Cardiac muscle cell (in vitro differentiated cells and primary cell): ENCODE results near the gene ARL15. TPM values are rescaled to one million over a fixed set of nuclear protein-coding genes. Genes with fewer than 3 reads are reported as not detected.

Experiments used
- DNase-seq, 2 donors: peaks; one replicate each; pipeline versions ENCODE4 v3.0.0 to v3.0.0-alpha.2; 2010 to 2017; ENCODE audit warnings: low read depth in 1 of 2, low spot score in 1 of 2
- H3K27ac ChIP-seq: fragments of 200-600 bp; sonication (generic); 2 replicates; pipeline ENCODE4 v1.5.1; 2016
- H3K27me3 ChIP-seq: fragments of 200-600 bp; sonication (generic); 2 replicates; pipeline ENCODE4 v1.6.0; 2016; ENCODE audit warnings: control low read depth
- H3K36me3 ChIP-seq: fragments of 200-600 bp; sonication (generic); 2 replicates; pipeline ENCODE4 v1.5.1; 2016; ENCODE audit warnings: control low read depth
- H3K4me1 ChIP-seq: fragments of 200-600 bp; sonication (generic); 2 replicates; pipeline ENCODE4 v1.8.1; 2017; ENCODE audit warnings: low read depth, mild to moderate bottlenecking, mixed run types
- H3K4me3 ChIP-seq: fragments of 200-600 bp; sonication (generic); 2 replicates; pipeline ENCODE4 v1.5.1; 2016; ENCODE audit warnings: mild to moderate bottlenecking
- H3K9me3 ChIP-seq: fragments of 200-600 bp; sonication (generic); 2 replicates; pipeline ENCODE4 v1.5.1; 2017; ENCODE audit warnings: low read depth, mild to moderate bottlenecking, control low read depth
- CTCF ChIP-seq: IDR thresholded peaks from 2 replicates; pipeline ENCODE4 v1.5.1; 2012; ENCODE audit warnings: low read depth, mild to moderate bottlenecking, low read length
- polyA plus RNA-seq: library from polyadenylated mRNA; unstranded; fragments of >200 nt; fragmentation: Nextera tagmentation; extraction: Ambion mirVana; gene quantifications from 2 replicates; pipeline ENCODE4 v1.2.1, GENCODE V29; 2016
- total RNA-seq: library from RNA; depleted of rRNA; stranded (reverse); fragments of >200 nt; gene quantifications from 2 replicates; pipeline ENCODE4 v1.2.3, GENCODE V29; 2016

Gene ARL15
- total and polyA plus RNA-seq, 2 experiments from 2014 or later, result 23.2 to 27.4 TPM

GRCh38 chr5:53996008-53996407 is 314.4 kb downstream of the ARL15 start:
- H3K27me3 ChIP-seq, result no peaks in the 10 kb centered on the region
- H3K4me1 ChIP-seq, result peaks cover 21% of the 10 kb centered on the region
- H3K27ac ChIP-seq, result no peak overlapping the region
- DNase-seq, result no peak
- no peaks in the 10 kb centered on the region for H3K36me3 ChIP-seq
- no peak for TF ChIP-seq CTCF
- H3K4me3 ChIP-seq, result no peak overlapping the region
- no peaks in the 10 kb centered on the region for H3K9me3 ChIP-seq

- peak in 1 of 2 donors; percentile 79 for DNase-seq
- peaks cover 17% of the 10 kb centered on the region for H3K4me1 ChIP-seq
- no peak for TF ChIP-seq CTCF
- no peak overlapping the region for H3K4me3 ChIP-seq
- H3K27me3 ChIP-seq, result no peaks in the 10 kb centered on the region
- H3K27ac ChIP-seq, result no peak overlapping the region
- no peaks in the 10 kb centered on the region for H3K36me3 ChIP-seq
- H3K9me3 ChIP-seq, result no peaks in the 10 kb centered on the region
Observed at GRCh38 chr5:53994148-53994547, 316.2 kb downstream of the ARL15 start.

GRCh38 chr5:53991942-53992341 is 318.4 kb downstream of the ARL15 start:
- TF ChIP-seq CTCF, result peak; percentile 52
- Histone ChIP-seq H3K27me3 (no peaks in the 10 kb centered on the region), H3K36me3 (no peaks in the 10 kb centered on the region), H3K4me1 (no peaks in the 10 kb centered on the region), H3K27ac (no peak overlapping the region), H3K4me3 (no peak overlapping the region), H3K9me3 (no peaks in the 10 kb centered on the region)
- peak in 1 of 2 donors; percentile 58 for DNase-seq

- Histone ChIP-seq H3K36me3 (no peaks in the 10 kb centered on the region), H3K27me3 (no peaks in the 10 kb centered on the region), H3K27ac (no peak overlapping the region), H3K9me3 (no peaks in the 10 kb centered on the region), H3K4me1 (no peaks in the 10 kb centered on the region), H3K4me3 (no peak overlapping the region)
- no peak for TF ChIP-seq CTCF
- no peak for DNase-seq
Observed at GRCh38 chr5:53987101-53987500, 323.3 kb downstream of the ARL15 start.

GRCh38 chr5:53985796-53986195 is 324.6 kb downstream of the ARL15 start:
- Histone ChIP-seq H3K4me1 (no peaks in the 10 kb centered on the region), H3K36me3 (no peaks in the 10 kb centered on the region), H3K9me3 (no peaks in the 10 kb centered on the region), H3K4me3 (no peak overlapping the region), H3K27me3 (no peaks in the 10 kb centered on the region), H3K27ac (no peak overlapping the region)
- no peak for DNase-seq
- no peak for TF ChIP-seq CTCF

- Histone ChIP-seq H3K4me1 (no peaks in the 10 kb centered on the region), H3K9me3 (no peaks in the 10 kb centered on the region), H3K36me3 (no peaks in the 10 kb centered on the region), H3K27ac (no peak overlapping the region), H3K27me3 (no peaks in the 10 kb centered on the region), H3K4me3 (no peak overlapping the region)
- DNase-seq, result no peak
- TF ChIP-seq CTCF, result no peak
Observed at GRCh38 chr5:53984971-53985370, 325.4 kb downstream of the ARL15 start.
